T-helper 2 cell treated with Interferon-gamma antibody and Interleukin-4, amounts not matched to agents 5 μg/mL and 100 μg/mL, for 36 hours (primary cell): Measurements from ENCODE around the gene CHST14.
A peak's percentile ranks its signal among the peaks of the same experiment; 100 is the strongest.

Experiments used
- DNase-seq: peaks from one replicate; pipeline ENCODE4 v3.0.0; 2021; ENCODE audit warnings: low spot score
- H3K27ac Mint-ChIP-seq: one replicate; pipeline ENCODE4 v1.8.0; 2021; ENCODE audit warnings: mild to moderate bottlenecking, mixed read lengths
- H3K27me3 Mint-ChIP-seq: one replicate; pipeline ENCODE4 v1.8.0; 2021; ENCODE audit warnings: low read depth, mixed read lengths
- H3K36me3 Mint-ChIP-seq: one replicate; pipeline ENCODE4 v1.8.0; 2021; ENCODE audit warnings: low read depth, mixed read lengths
- H3K4me1 Mint-ChIP-seq: one replicate; pipeline ENCODE4 v1.8.0; 2021; ENCODE audit warnings: low read depth, mixed read lengths
- H3K4me3 Mint-ChIP-seq: one replicate; pipeline ENCODE4 v1.8.0; 2022; ENCODE audit warnings: mild to moderate bottlenecking, moderate library complexity, mixed read lengths
- H3K9me3 Mint-ChIP-seq: one replicate; pipeline ENCODE4 v1.8.0; 2021; ENCODE audit warnings: mixed read lengths

The CHST14 gene

GRCh38 chr15:40501487-40501886 is 30.7 kb downstream of the CHST14 start:
- H3K4me1 Mint-ChIP-seq = no peaks in the 10 kb centered on the region
- DNase-seq = no peak
- H3K27me3 Mint-ChIP-seq = peaks cover 33% of the 10 kb centered on the region
- H3K27ac Mint-ChIP-seq = no peak overlapping the region
- no peak overlapping the region for H3K4me3 Mint-ChIP-seq
- H3K9me3 Mint-ChIP-seq = no peaks in the 10 kb centered on the region
- H3K36me3 Mint-ChIP-seq = no peaks in the 10 kb centered on the region

DNA sequence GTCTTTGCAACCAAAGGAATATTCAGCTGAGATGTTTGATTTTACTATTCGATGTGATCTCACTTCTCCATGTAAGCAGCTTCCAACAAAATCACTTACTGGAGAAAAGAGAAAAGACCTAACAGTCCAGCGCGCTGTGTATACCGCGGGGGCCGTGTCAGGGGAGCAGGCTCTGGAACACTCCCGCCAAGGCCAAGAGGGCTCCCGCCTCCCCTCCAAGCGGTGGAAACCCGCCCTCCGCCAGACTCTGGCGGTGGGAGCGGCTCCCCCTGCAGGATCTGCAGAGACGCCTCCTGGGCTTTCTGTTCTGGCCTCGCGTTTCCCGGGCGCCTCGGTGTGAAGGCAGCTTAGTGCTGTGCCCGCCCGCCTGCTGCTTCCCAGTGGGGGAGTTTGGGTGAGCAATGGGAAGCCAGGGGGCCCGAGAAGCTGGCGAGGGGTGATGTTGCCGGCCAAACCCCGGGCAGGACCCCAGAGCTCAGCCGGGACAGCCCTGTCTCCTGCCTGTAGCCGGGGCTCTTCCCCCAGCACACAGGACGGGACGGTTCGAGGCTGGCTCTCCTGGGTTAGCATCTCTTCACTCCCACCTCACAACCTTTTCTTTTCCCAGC is 36.3 kb downstream of the CHST14 start:
- no peaks in the 10 kb centered on the region for H3K9me3 Mint-ChIP-seq
- peaks cover 17% of the 10 kb centered on the region for H3K4me1 Mint-ChIP-seq
- no peaks in the 10 kb centered on the region for H3K36me3 Mint-ChIP-seq
- peak overlapping the region; percentile 37 for H3K4me3 Mint-ChIP-seq
- DNase-seq = peak; percentile 58
- no peak overlapping the region for H3K27ac Mint-ChIP-seq
- peaks cover 70% of the 10 kb centered on the region for H3K27me3 Mint-ChIP-seq

- H3K27me3 Mint-ChIP-seq = peaks cover 74% of the 10 kb centered on the region
- no peak overlapping the region for H3K4me3 Mint-ChIP-seq
- no peak for DNase-seq
- peaks cover 19% of the 10 kb centered on the region for H3K4me1 Mint-ChIP-seq
- H3K36me3 Mint-ChIP-seq = no peaks in the 10 kb centered on the region
- H3K27ac Mint-ChIP-seq = no peak overlapping the region
- H3K9me3 Mint-ChIP-seq = no peaks in the 10 kb centered on the region
These were observed 37.4 kb downstream of the CHST14 start for GRCh38 chr15:40508216-40508615.

DNA sequence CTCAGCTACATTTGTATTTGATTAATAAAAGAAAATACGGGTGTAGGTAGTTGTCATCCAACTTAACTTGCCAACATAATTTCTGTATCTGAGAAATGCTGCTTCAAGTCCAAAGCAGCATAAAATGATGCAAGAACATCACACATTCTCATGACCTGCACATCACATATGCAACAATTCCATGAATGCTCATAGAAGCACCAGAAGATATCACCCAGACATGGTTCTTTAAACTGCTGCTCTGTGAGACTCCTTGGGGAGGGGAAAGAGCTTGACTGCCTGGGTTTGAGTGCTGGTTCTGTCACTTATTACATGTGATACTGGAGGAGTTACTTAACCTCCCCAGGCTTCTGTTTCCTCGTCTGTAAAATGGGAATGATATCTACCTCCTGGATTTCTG is 39.4 kb downstream of the CHST14 start:
- DNase-seq = no peak
- Mint-ChIP-seq H3K27ac (no peak overlapping the region), H3K4me1 (peaks cover 19% of the 10 kb centered on the region), H3K9me3 (no peaks in the 10 kb centered on the region), H3K27me3 (peaks cover 76% of the 10 kb centered on the region), H3K4me3 (peak overlapping the region; percentile 34), H3K36me3 (no peaks in the 10 kb centered on the region)

GRCh38 chr15:40511093-40511471 is 40.3 kb downstream of the CHST14 start:
- Mint-ChIP-seq H3K4me3 (peak overlapping the region; percentile 75), H3K4me1 (peaks cover 19% of the 10 kb centered on the region), H3K36me3 (no peaks in the 10 kb centered on the region), H3K9me3 (no peaks in the 10 kb centered on the region), H3K27me3 (peaks cover 73% of the 10 kb centered on the region), H3K27ac (no peak overlapping the region)
- no peak for DNase-seq

GRCh38 chr15:40511472-40512133 is 40.8 kb downstream of the CHST14 start:
- no peaks in the 10 kb centered on the region for H3K36me3 Mint-ChIP-seq
- peaks cover 68% of the 10 kb centered on the region for H3K27me3 Mint-ChIP-seq
- no peaks in the 10 kb centered on the region for H3K9me3 Mint-ChIP-seq
- peak; percentile 20 for DNase-seq
- peak overlapping the region; percentile 75 for H3K4me3 Mint-ChIP-seq
- no peak overlapping the region for H3K27ac Mint-ChIP-seq
- peaks cover 18% of the 10 kb centered on the region for H3K4me1 Mint-ChIP-seq

DNA sequence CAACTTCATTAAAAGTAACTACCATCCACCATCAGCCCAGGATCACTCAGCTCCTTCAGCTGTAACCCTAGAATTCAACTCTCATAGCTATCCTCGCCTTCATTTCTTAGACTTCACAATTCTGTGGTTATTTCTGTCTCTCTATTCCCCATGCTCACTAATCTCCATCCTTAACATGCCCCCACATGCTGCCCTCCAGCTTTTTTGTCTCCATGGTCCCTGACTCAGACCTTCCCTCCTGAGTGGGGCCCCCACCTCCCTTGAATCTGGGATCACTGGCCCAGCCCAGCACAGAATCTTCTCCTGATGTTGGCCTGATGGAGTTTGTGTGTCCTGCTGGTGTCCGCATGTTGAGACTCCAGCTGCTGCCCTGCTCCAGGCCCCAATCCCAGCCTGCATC is 41.7 kb downstream of the CHST14 start:
- Mint-ChIP-seq H3K4me3 (peak overlapping the region; percentile 54), H3K27ac (no peak overlapping the region), H3K4me1 (peaks cover 15% of the 10 kb centered on the region), H3K36me3 (no peaks in the 10 kb centered on the region), H3K27me3 (peaks cover 59% of the 10 kb centered on the region), H3K9me3 (no peaks in the 10 kb centered on the region)
- no peak for DNase-seq

DNA sequence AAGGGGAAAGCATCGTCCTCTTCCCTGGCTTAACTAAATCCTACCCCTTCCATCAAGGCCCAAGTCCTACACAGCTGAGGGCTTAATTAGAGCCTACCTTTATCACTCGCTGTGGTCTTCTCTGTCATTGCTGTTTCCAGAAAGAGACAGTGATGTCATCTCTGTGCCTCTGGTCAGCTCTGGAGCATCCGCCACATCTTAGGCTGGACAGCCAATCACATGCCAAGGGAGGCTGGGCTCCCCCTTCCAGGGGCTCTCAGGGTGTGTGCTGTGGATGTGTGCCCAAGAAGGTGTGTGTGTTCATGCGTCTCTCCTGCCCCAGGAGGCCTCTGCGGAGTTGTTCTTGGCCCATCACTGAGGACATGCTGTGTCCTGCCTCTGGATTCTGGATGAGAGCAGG is 42.8 kb downstream of the CHST14 start:
- peaks cover 50% of the 10 kb centered on the region for H3K27me3 Mint-ChIP-seq
- H3K9me3 Mint-ChIP-seq = no peaks in the 10 kb centered on the region
- H3K4me1 Mint-ChIP-seq = peaks cover 11% of the 10 kb centered on the region
- no peak overlapping the region for H3K4me3 Mint-ChIP-seq
- no peaks in the 10 kb centered on the region for H3K36me3 Mint-ChIP-seq
- DNase-seq = no peak
- H3K27ac Mint-ChIP-seq = no peak overlapping the region

- Mint-ChIP-seq H3K27ac (no peak overlapping the region), H3K4me3 (no peak overlapping the region), H3K27me3 (peaks cover 33% of the 10 kb centered on the region), H3K36me3 (no peaks in the 10 kb centered on the region), H3K9me3 (no peaks in the 10 kb centered on the region), H3K4me1 (peaks cover 10% of the 10 kb centered on the region)
- no peak for DNase-seq
These were observed 45.5 kb downstream of the CHST14 start for GRCh38 chr15:40516322-40516721.
